Panc1 (cell line): ENCODE measurements around the gene ZSCAN10. TPM values are rescaled to one million over a fixed set of nuclear protein-coding genes. Genes with fewer than 3 reads are reported as not detected.

Source experiments
- ATAC-seq: fragments of 200-7000 bp; cut with Tn5 transposase; 2 replicates; pipeline ENCODE4 v1.9.1; 2020; ENCODE audit warnings: mild to moderate bottlenecking, moderate library complexity
- BruUV-seq: library from RNA; stranded (reverse); fragments of 400-500 nt; replicated peaks from 2 replicates; lab custom pipeline; 2021; lab: Mats Ljungman, UMichigan
- CTCF ChIA-PET: fragments of 300-600 bp; sonication (Branson Sonifier 250); formaldehyde crosslinking; loops from one replicate; lab custom pipeline; 2022; ENCODE audit warnings: antibody characterized with exemption; lab: Charles Lee
- POLR2A ChIA-PET: fragments of 300-600 bp; sonication (Branson Sonifier 250); formaldehyde crosslinking; loops from one replicate; lab custom pipeline; 2022; ENCODE audit warnings: antibody characterized with exemption; lab: Charles Lee
- DNase-seq: peaks from one replicate; pipeline ENCODE4 v3.0.0-alpha.2; 2010; ENCODE audit warnings: low read depth, low spot score
- H3K27ac ChIP-seq: 2 replicates; pipeline ENCODE4 v1.5.1; 2011; ENCODE audit warnings: mild to moderate bottlenecking, low read length, inconsistent platforms
- H3K27me3 ChIP-seq: fragments of 200-500 bp; sonication (Bioruptor generic); 2 replicates; pipeline ENCODE4 v1.6.0; 2014; ENCODE audit warnings: low read length, inconsistent platforms; ENCODE audit not compliant: control insufficient read depth, insufficient read depth
- H3K36me3 ChIP-seq: fragments of 200-500 bp; sonication (Bioruptor generic); 2 replicates; pipeline ENCODE4 v1.5.1; 2014; ENCODE audit warnings: inconsistent platforms, mild to moderate bottlenecking, low read length, moderate library complexity; ENCODE audit not compliant: control insufficient read depth, insufficient read depth
- H3K4me1 ChIP-seq: 2 replicates; pipeline ENCODE4 v1.5.1; 2011; ENCODE audit warnings: inconsistent platforms, mild to moderate bottlenecking, low read length, moderate library complexity; ENCODE audit not compliant: control insufficient read depth, insufficient read depth
- H3K4me3 ChIP-seq, 2 experiments: 2 replicates each; pipeline ENCODE4 v1.5.1; 2011 to 2012; ENCODE audit warnings: low read depth in 2 of 2, low read length in 2 of 2, mild to moderate bottlenecking in 2 of 2, inconsistent platforms in 1 of 2, moderate library complexity in 1 of 2
- H3K9me3 ChIP-seq: fragments of 200-500 bp; sonication (Bioruptor generic); 2 replicates; pipeline ENCODE4 v1.5.1; 2014; ENCODE audit warnings: low read depth, mild to moderate bottlenecking, inconsistent platforms, low read length, moderate library complexity; ENCODE audit not compliant: control insufficient read depth, insufficient read depth
- CTCF ChIP-seq: fragments of 450-650 bp; IDR thresholded peaks from 2 replicates; pipeline ENCODE4 v1.5.1; 2017; ENCODE audit warnings: mild to moderate bottlenecking
- POLR2AphosphoS5 ChIP-seq: IDR thresholded peaks from 2 replicates; pipeline ENCODE4 v1.6.1; 2012; ENCODE audit warnings: mild to moderate bottlenecking, low read depth, low read length, moderate library complexity
- REST ChIP-seq, 2 experiments: IDR thresholded peaks; 2 replicates each; pipeline ENCODE4 v1.6.1; 2011 to 2012; ENCODE audit warnings: low read depth in 2 of 2, control low read depth in 1 of 2, low read length in 1 of 2, mild to moderate bottlenecking in 1 of 2, moderate library complexity in 1 of 2; ENCODE audit not compliant: insufficient read depth in 1 of 2
- SIN3A ChIP-seq: IDR thresholded peaks from 2 replicates; pipeline ENCODE4 v1.6.1; 2012; ENCODE audit warnings: low read depth, mild to moderate bottlenecking, low read length, moderate library complexity, borderline replicate concordance; ENCODE audit not compliant: insufficient read depth
- TCF7L2 ChIP-seq: IDR thresholded peaks from 2 replicates; pipeline ENCODE4 v1.6.1; 2011; ENCODE audit warnings: mild to moderate bottlenecking, low read depth, low read length, inconsistent platforms
- in situ Hi-C: cut with HindIII; loops from 2 replicates; pipeline ENCODE4 v1.10.0; 2016; ENCODE audit warnings: low sequenced_read_pairs, low pct_unique_long_range_greater_than_20kb
- intact Hi-C: fragments of 100-400 bp; cut with micrococcal nuclease; formaldehyde crosslinking; loops from one replicate; pipeline ENCODE4 v1.10.0; 2022; ENCODE audit not compliant: unreplicated experiment
- total RNA-seq: library from RNA; stranded (reverse); gene quantifications from one replicate; pipeline ENCODE4 v1.2.1, GENCODE V29; 2021; ENCODE audit not compliant: unreplicated experiment

Gene ZSCAN10
- total RNA-seq, 1 experiment from 2014 or later, result 0.21 TPM

GRCh38 chr16:3147757-3148104 is 48.6 kb upstream of the ZSCAN10 start:
- H3K36me3 ChIP-seq, result peaks cover 2% of the 10 kb centered on the region; the same call in 1 of the 2 replicates

GRCh38 chr16:3147046-3147756 is 48.1 kb upstream of the ZSCAN10 start:
- H3K36me3 ChIP-seq, result peaks cover 2% of the 10 kb centered on the region; the same call in 1 of the 2 replicates
- ChIA-PET CTCF (interaction anchor here (0.8 kb wide), 1 partner anchor 18 kb away, joined by 7 read pairs; no protein-coding TSS in a partner anchor), POLR2A (interaction anchor here (0.8 kb wide), 1 partner anchor 12 kb away, joined by 4 read pairs; the partner anchor contains the start of gene ZNF213)
- in situ Hi-C loops (no loop called here), intact Hi-C loops (no loop called here)
- H3K27me3 ChIP-seq, result no peaks in the 10 kb centered on the region
- BruUV-seq, result no TSS peak
- DNase-seq (no peak), ATAC-seq (no peak)
- no peak overlapping the region for H3K27ac ChIP-seq
- peaks cover 10% of the 10 kb centered on the region; the same call in 1 of the 2 replicates for H3K4me1 ChIP-seq
- no peak overlapping the region for H3K4me3 ChIP-seq
- no peaks in the 10 kb centered on the region for H3K9me3 ChIP-seq
- TF ChIP-seq SIN3A, result no peak
- no peak for TF ChIP-seq CTCF
- TF ChIP-seq REST (IDR thresholded peaks at IDR 0.05; ENCODE audit: insufficient read depth in 1 of 2, low read depth in 2 of 2, low read length in 1 of 2), result no peak
- TF ChIP-seq TCF7L2, result no peak

More at GRCh38 chr16:3147757-3148104, 48.6 kb upstream of the ZSCAN10 start:
- ChIA-PET CTCF (interaction anchor here (0.8 kb wide), 2 partner anchors 9 to 18 kb away, joined by 4 to 7 read pairs; no protein-coding TSS in a partner anchor), POLR2A (interaction anchor here (0.5 to 0.8 kb wide), 2 partner anchors 13 to 14 kb away, joined by 3 to 4 read pairs; partner anchors contain the start of gene ZNF213)
- BruUV-seq, result no TSS peak
- intact Hi-C loops, result no loop called here
- no peak for TF ChIP-seq CTCF
- no peak for TF ChIP-seq TCF7L2
- TF ChIP-seq POLR2AphosphoS5, result no peak
- no peak for TF ChIP-seq REST (IDR thresholded peaks at IDR 0.05; ENCODE audit: insufficient read depth in 1 of 2, low read depth in 2 of 2, low read length in 1 of 2)
- TF ChIP-seq SIN3A, result no peak
- no peaks in the 10 kb centered on the region for H3K9me3 ChIP-seq
- no peak overlapping the region for H3K27ac ChIP-seq
- no peaks in the 10 kb centered on the region for H3K27me3 ChIP-seq
- no peak overlapping the region for H3K4me3 ChIP-seq
- in situ Hi-C loops, result no loop called here
- ATAC-seq (no peak), DNase-seq (no peak)
- H3K4me1 ChIP-seq, result peaks cover 10% of the 10 kb centered on the region; the same call in 1 of the 2 replicates
